SH-SY5Y (cell line): Measurements from ENCODE around the gene ECM2.

ENCODE experiments used
- GATA2 ChIP-seq: IDR thresholded peaks from 2 replicates; pipeline ENCODE4 v1.6.1; 2011; ENCODE audit warnings: mild to moderate bottlenecking, low read depth, low read length
- GATA3 ChIP-seq: IDR thresholded peaks from 2 replicates; pipeline ENCODE4 v1.6.1; 2011; ENCODE audit warnings: low read depth, mild to moderate bottlenecking, low read length, moderate library complexity

DNA sequence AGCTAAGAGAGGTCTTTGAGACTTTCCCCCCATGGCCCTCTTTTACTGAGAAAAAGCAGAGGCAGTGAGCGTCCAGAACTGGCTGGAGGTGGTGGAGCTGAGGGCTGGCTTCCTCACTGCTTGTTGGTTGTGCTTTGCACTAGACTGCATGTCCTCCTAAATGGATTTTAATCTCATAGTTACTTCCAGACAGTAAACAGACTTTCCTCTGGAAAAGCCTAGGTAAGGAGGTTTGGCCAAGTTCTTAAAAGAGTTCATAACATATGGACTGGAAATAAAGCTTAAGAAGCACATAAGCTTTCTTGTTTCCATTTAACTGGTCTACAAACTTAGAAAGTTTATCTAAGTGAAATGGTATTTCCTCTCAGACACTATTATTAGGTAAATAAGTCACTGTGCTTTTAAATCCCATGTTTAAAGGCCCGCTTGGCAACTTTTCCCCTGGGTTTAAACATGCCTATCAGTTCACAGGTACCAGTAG, 55.5 kb downstream of the ECM2 start:
- TF ChIP-seq GATA3 (no peak), GATA2 (no peak)
